K562 (cell line): Measurements from ENCODE around the gene MEF2C. TPM values are rescaled to one million over a fixed set of nuclear protein-coding genes. Genes with fewer than 3 reads are reported as not detected.

ENCODE experiments used
- ATAC-seq: fragments of 200-7000 bp; cut with Tn5 transposase; 3 replicates; pipeline ENCODE4 v1.9.1; 2020; ENCODE audit warnings: moderate library complexity
- BruUV-seq: library from RNA; stranded (reverse); fragments of 400-500 nt; replicated peaks from 2 replicates; lab custom pipeline; 2021; lab: Mats Ljungman, UMichigan
- CTCF ChIA-PET: fragments of 300-600 bp; formaldehyde crosslinking; extraction: SDS; loops from one replicate; lab custom pipeline; 2021; ENCODE audit warnings: low intra/inter-chr PET ratio; lab: Yijun Ruan, JAX
- POLR2A ChIA-PET: fragments of 300-600, 350-650 bp; sonication (Branson Sonifier 250); formaldehyde crosslinking; extraction: SDS; loops from one replicate; lab custom pipeline; 2021; ENCODE audit warnings: antibody characterized with exemption, inconsistent platforms; lab: Yijun Ruan, JAX
- DNase-seq, 4 experiments: peaks; one replicate each; pipeline versions ENCODE4 v3.0.0 to v3.0.0-alpha.2; 2011 to 2018; ENCODE audit warnings: low spot score in 3 of 4, mixed read lengths in 3 of 4; ENCODE audit errors: extremely low read depth in 1 of 4
- FAIRE-seq: peaks from 2 replicates; lab custom pipeline; 2011; peaks lifted over from hg19 to GRCh38; lab: Jason Lieb, UNC
- H2AFZ ChIP-seq: 2 replicates; pipeline ENCODE4 v1.6.0; 2011; ENCODE audit warnings: low read depth, low read length, control low read depth, inconsistent platforms
- H3K27ac ChIP-seq: fragments of 200-600 bp; 3 replicates; pipeline ENCODE4 v1.8.0; 2011; ENCODE audit warnings: low read depth, mild to moderate bottlenecking, control low read depth, inconsistent platforms, low read length, moderate library complexity, mixed read lengths; ENCODE audit errors: extremely low read depth
- H3K27me3 ChIP-seq, 2 experiments: fragments of 300-600 bp in 1 of 2; 2 replicates in 1 of 2; 3 replicates in 1 of 2; pipeline versions ENCODE4 v1.6.0 to v1.8.0; 2011; ENCODE audit warnings: inconsistent platforms in 2 of 2, low read length in 2 of 2, mild to moderate bottlenecking in 1 of 2, mixed read lengths in 1 of 2, moderate library complexity in 1 of 2; ENCODE audit not compliant: control insufficient read depth in 2 of 2, insufficient read depth in 2 of 2
- H3K36me3 ChIP-seq: fragments of 300-600 bp; 3 replicates; pipeline ENCODE4 v1.8.0; 2011; ENCODE audit warnings: mild to moderate bottlenecking, low read length, inconsistent platforms; ENCODE audit not compliant: control insufficient read depth, insufficient read depth
- H3K4me1 ChIP-seq, 2 experiments: fragments of 200-600 bp in 1 of 2; replicated peaks in 1 of 2; 2 replicates in 1 of 2; 3 replicates in 1 of 2; pipeline versions ENCODE4 v1.5.1 to v1.8.0; 2011; ENCODE audit warnings: inconsistent platforms in 2 of 2, low read length in 2 of 2, mild to moderate bottlenecking in 1 of 2, mixed read lengths in 1 of 2, moderate library complexity in 1 of 2; ENCODE audit not compliant: control insufficient read depth in 2 of 2, insufficient read depth in 2 of 2
- H3K4me2 ChIP-seq: 2 replicates; pipeline ENCODE4 v1.6.1; 2011; ENCODE audit warnings: low read length, control low read depth, inconsistent platforms, mixed read lengths; ENCODE audit not compliant: insufficient read depth
- H3K4me3 ChIP-seq: fragments of 200-600 bp; sonication (generic), shearing (Covaris generic); 2 replicates; pipeline ENCODE4 v1.5.1; 2016; ENCODE audit warnings: control low read depth, inconsistent platforms
- H3K79me2 ChIP-seq: fragments of 200-600 bp; 3 replicates; pipeline ENCODE4 v1.8.0; 2011; ENCODE audit warnings: low read length, inconsistent platforms; ENCODE audit not compliant: control insufficient read depth, insufficient read depth
- H3K9ac ChIP-seq, 2 experiments: 2 replicates each; pipeline versions ENCODE4 v1.6.0 to v1.6.1; 2011; ENCODE audit warnings: low read depth in 2 of 2, low read length in 2 of 2, control low read depth in 1 of 2, inconsistent platforms in 1 of 2, mild to moderate bottlenecking in 1 of 2, mixed read lengths in 1 of 2; ENCODE audit not compliant: insufficient read depth in 1 of 2
- H3K9me1 ChIP-seq: one replicate; pipeline ENCODE4 v1.6.0; 2011; ENCODE audit warnings: inconsistent platforms, mild to moderate bottlenecking, low read length, moderate library complexity; ENCODE audit not compliant: control insufficient read depth, insufficient read depth
- H3K9me3 ChIP-seq: replicated peaks from 2 replicates; pipeline ENCODE4 v1.5.1; 2011; ENCODE audit warnings: low read depth, low read length, inconsistent platforms; ENCODE audit not compliant: control insufficient read depth, insufficient read depth
- H4K20me1 ChIP-seq: replicated peaks from 2 replicates; pipeline ENCODE4 v1.6.1; 2011; ENCODE audit warnings: low read length, inconsistent platforms, mixed read lengths; ENCODE audit not compliant: control insufficient read depth, insufficient read depth
- CBFA2T3 ChIP-seq: fragments of 450-650 bp; IDR thresholded peaks from 2 replicates; pipeline ENCODE4 v1.6.1; 2017
- JUND ChIP-seq, 2 experiments: IDR thresholded peaks; 2 replicates in 1 of 2; 3 replicates in 1 of 2; pipeline ENCODE4 v1.6.1; 2011; ENCODE audit warnings: borderline replicate concordance in 2 of 2, low read depth in 2 of 2, low read length in 2 of 2, improper control_type of control experiment in 1 of 2, missing biosample characterization in 1 of 2, missing genetic modification characterization in 1 of 2, missing genetic modification reagents in 1 of 2
- MAZ ChIP-seq, 2 experiments: fragments of 450-650 bp in 1 of 2; sonication (generic) in 1 of 2; formaldehyde crosslinking; IDR thresholded peaks in 1 of 2; conservative IDR thresholded peaks in 1 of 2; 2 replicates each; pipeline versions ENCODE4 v1.4.0 to v1.5.0; 2020; ENCODE audit warnings: mild to moderate bottlenecking in 1 of 2, missing genetic modification reagents in 1 of 2
- NBN ChIP-seq: fragments of 450-650 bp; IDR thresholded peaks from 2 replicates; pipeline ENCODE4 v1.6.1; 2016; ENCODE audit warnings: low read depth, mild to moderate bottlenecking
- PPARD ChIP-seq: fragments of 250-450 bp; sonication (Bioruptor Pico); IDR thresholded peaks from 2 replicates; pipeline ENCODE4 v1.8.0; 2022; ENCODE audit warnings: inconsistent platforms, mild to moderate bottlenecking, moderate library complexity
- RBBP5 ChIP-seq: fragments of 200-600 bp; sonication (generic); IDR thresholded peaks from 2 replicates; pipeline ENCODE4 v1.6.1; 2012; ENCODE audit warnings: borderline replicate concordance, mild to moderate bottlenecking, low read length, control low read depth, inconsistent platforms; ENCODE audit not compliant: insufficient read depth, poor library complexity, severe bottlenecking
- WGBS: fragments of 100-300 bp; shearing (Covaris generic); methylation state at CpG from one replicate; pipeline ENCODE4 v1.1.6; 2016; ENCODE audit warnings: low coverage, mixed read lengths; ENCODE audit not compliant: insufficient coverage; ENCODE audit errors: missing lambda C conversion rate; 5-methylcytosine and 5-hydroxymethylcytosine counted together
- in situ Hi-C: fragments of 300-500 bp; cut with MboI; formaldehyde crosslinking; loops from 4 replicates; pipeline ENCODE4 v1.15.0; 2018; ENCODE audit warnings: inconsistent platforms, mixed read lengths
- intact Hi-C: fragments of 100-400 bp; cut with micrococcal nuclease; formaldehyde crosslinking; loops from 2 replicates; pipeline ENCODE4 v1.14.2; 2022
- polyA plus RNA-seq, 8 experiments: library from polyadenylated mRNA; depleted of rRNA in 4 of 8; stranded (reverse) in 5 of 8; unstranded in 3 of 8; fragments of >200 nt; fragmentation: Nextera tagmentation in 2 of 8; fragmentation: Illumina TruSeq in 1 of 8; extraction: Ambion mirVana in 2 of 8; extraction: Trizol in 1 of 8; gene quantifications; 2 replicates each; pipeline versions ENCODE4 v1.2.1 to v1.2.3, GENCODE V29; 2011 to 2014; ENCODE audit warnings: inconsistent platforms in 1 of 8, missing spikeins in 1 of 8
- total RNA-seq, 7 experiments: library from RNA; depleted of rRNA in 6 of 7; stranded (reverse); fragments of >200 nt in 6 of 7; fragmentation: Illumina TruSeq in 2 of 7; extraction: Trizol in 2 of 7; gene quantifications; 2 replicates each; pipeline versions ENCODE4 v1.2.1 to v1.2.3, GENCODE V29; 2011 to 2021; ENCODE audit warnings: low replicate concordance in 1 of 7
- TF ChIP-seq, protein P1 (sequence below), 2 experiments: fragments of 200-800 bp in 1 of 2; sonication (Bioruptor generic) in 1 of 2; sonication (generic) in 1 of 2; formaldehyde crosslinking in 1 of 2; IDR thresholded peaks in 1 of 2; conservative IDR thresholded peaks in 1 of 2; 2 replicates each; pipeline versions ENCODE4 v1.5.0 to v1.6.1; 2016 to 2020; ENCODE audit warnings: missing compliant biosample characterization in 1 of 2, missing genetic modification characterization in 1 of 2, missing genetic modification reagents in 1 of 2
- TF ChIP-seq, protein P2 (sequence below): IDR thresholded peaks from 2 replicates; pipeline ENCODE4 v1.6.1; 2014; ENCODE audit warnings: antibody characterized with exemption
- TF ChIP-seq, protein P3 (sequence below), 2 experiments: IDR thresholded peaks; 2 replicates each; pipeline ENCODE4 v1.6.1; 2011; ENCODE audit warnings: borderline replicate concordance in 1 of 2, control low read depth in 1 of 2, low read depth in 1 of 2, low read length in 1 of 2, mild to moderate bottlenecking in 1 of 2, mixed read lengths in 1 of 2, moderate library complexity in 1 of 2; ENCODE audit not compliant: insufficient read depth in 1 of 2, insufficient read length in 1 of 2, poor library complexity in 1 of 2, severe bottlenecking in 1 of 2; ENCODE audit errors: extremely low read depth in 1 of 2

The MEF2C gene
- total and polyA plus RNA-seq, 9 of the 15 experiments (the other 6 are each of a cell fraction or from before 2014, with no cell fraction given), result 25.1 to 67.8 (median 58.3) TPM

DNA sequence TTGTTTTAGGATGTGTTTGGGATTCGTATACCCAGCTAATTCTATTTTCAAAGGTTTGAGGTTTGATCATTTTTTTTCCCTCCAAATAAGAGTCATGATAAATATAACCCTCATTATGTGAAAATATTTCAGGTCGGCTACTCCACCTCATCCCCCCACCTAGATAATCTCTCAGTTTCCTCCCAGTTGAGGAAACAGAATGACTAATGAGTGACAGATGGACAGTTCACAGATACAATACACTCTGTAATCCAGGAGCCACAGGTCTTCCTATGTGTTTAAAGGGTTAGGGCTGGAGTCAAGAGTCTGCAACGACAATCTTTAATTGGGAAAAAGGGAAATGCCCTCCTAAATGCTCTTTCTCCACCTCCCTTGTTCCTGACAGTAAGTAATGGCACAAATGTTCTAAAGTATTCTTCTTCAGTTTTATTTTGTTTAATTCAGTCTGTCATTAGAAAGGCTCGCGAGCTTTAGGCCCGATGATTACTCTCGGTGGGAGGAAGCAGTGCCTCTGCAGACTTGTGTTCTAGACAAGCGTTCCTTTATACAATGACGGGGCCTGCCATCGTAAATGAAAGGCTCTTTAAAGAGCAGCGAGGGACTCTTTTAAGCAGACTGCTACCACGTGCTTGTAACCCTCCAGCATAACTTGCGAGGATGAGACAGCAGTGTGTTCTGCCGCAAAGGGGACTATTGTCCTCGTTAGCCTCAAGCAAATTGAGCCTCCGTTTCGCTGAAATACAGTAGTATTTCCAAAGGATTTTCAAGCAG is 69.0 kb downstream of the MEF2C start:
- H3K27ac ChIP-seq, result peak overlapping the region; percentile 59
- POLR2A ChIA-PET, result interaction anchor here (1.0 kb wide), 1 partner anchor 26 kb away, joined by 3 read pairs; no protein-coding TSS in a partner anchor
- no peaks in the 10 kb centered on the region for H3K9me1 ChIP-seq
- peak overlapping the region; percentile 74 for H2AFZ ChIP-seq
- peaks cover 7% of the 10 kb centered on the region; the same call in 2 of the 3 replicates for H3K36me3 ChIP-seq
- CTCF ChIA-PET, result no interaction called here
- H3K79me2 ChIP-seq, result peaks cover 47% of the 10 kb centered on the region
- ATAC-seq, result peak; percentile 83
- peak overlapping the region; percentile 2; the same call in 1 of the 2 replicates for H3K4me2 ChIP-seq
- FAIRE-seq, result peak; percentile 6
- no TSS peak for BruUV-seq
- in situ Hi-C loops (no loop called here), intact Hi-C loops (no loop called here)
- H3K9me3 ChIP-seq, result no peaks in the 10 kb centered on the region
- peak overlapping the region; percentile 40 to 69; a peak in 3 of 4 replicates for H3K9ac ChIP-seq
- H3K4me1 ChIP-seq, result peaks cover 0 to 14% of the 10 kb centered on the region in 2 experiments; a peak in 4 of 5 replicates
- no peak overlapping the region for H3K4me3 ChIP-seq
- peak in 2 of 4 experiments; percentile 38 to 60 for DNase-seq
- H4K20me1 ChIP-seq, result no peaks in the 10 kb centered on the region
- WGBS, result 30% methylated on average over 17 of the region's 17 CpGs
- no peaks in the 10 kb centered on the region for H3K27me3 ChIP-seq
- peak; percentile 64 for TF ChIP-seq CBFA2T3
- TF ChIP-seq, protein P1, sequence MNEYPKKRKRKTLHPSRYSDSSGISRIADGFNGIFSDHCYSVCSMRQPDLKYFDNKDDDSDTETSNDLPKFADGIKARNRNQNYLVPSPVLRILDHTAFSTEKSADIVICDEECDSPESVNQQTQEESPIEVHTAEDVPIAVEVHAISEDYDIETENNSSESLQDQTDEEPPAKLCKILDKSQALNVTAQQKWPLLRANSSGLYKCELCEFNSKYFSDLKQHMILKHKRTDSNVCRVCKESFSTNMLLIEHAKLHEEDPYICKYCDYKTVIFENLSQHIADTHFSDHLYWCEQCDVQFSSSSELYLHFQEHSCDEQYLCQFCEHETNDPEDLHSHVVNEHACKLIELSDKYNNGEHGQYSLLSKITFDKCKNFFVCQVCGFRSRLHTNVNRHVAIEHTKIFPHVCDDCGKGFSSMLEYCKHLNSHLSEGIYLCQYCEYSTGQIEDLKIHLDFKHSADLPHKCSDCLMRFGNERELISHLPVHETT (CRISPR knock-in tag; conservative IDR thresholded peaks at IDR 0.05 in 1 of 2, IDR thresholded peaks at IDR 0.05 in 1 of 2), result 0 out of 4 replicates have a peak, but pooled peaks of 1 of the 2 experiments have one; percentile 40
- peak; percentile 4; the same call in 1 of the 2 replicates for TF ChIP-seq JUND (IDR thresholded peaks at IDR 0.05; ENCODE audit: borderline replicate concordance, low read depth, low read length)
- TF ChIP-seq JUND (tag; IDR thresholded peaks at IDR 0.05; ENCODE audit: borderline replicate concordance, low read depth, low read length), result no peak; the same call in 2 of the 3 replicates
- TF ChIP-seq, protein P2, sequence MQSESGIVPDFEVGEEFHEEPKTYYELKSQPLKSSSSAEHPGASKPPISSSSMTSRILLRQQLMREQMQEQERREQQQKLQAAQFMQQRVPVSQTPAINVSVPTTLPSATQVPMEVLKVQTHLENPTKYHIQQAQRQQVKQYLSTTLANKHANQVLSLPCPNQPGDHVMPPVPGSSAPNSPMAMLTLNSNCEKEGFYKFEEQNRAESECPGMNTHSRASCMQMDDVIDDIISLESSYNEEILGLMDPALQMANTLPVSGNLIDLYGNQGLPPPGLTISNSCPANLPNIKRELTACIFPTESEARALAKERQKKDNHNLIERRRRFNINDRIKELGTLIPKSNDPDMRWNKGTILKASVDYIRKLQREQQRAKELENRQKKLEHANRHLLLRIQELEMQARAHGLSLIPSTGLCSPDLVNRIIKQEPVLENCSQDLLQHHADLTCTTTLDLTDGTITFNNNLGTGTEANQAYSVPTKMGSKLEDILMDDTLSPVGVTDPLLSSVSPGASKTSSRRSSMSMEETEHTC, result no peak
- TF ChIP-seq, protein P3, sequence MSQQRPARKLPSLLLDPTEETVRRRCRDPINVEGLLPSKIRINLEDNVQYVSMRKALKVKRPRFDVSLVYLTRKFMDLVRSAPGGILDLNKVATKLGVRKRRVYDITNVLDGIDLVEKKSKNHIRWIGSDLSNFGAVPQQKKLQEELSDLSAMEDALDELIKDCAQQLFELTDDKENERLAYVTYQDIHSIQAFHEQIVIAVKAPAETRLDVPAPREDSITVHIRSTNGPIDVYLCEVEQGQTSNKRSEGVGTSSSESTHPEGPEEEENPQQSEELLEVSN (IDR thresholded peaks at IDR 0.05; ENCODE audit: borderline replicate concordance in 1 of 2, extremely low read depth in 1 of 2, insufficient read depth in 1 of 2, insufficient read length in 1 of 2, low read depth in 1 of 2, low read length in 1 of 2, poor library complexity in 1 of 2, severe bottlenecking in 1 of 2), result peak; percentile 35 to 78
- no peak for TF ChIP-seq RBBP5
- no peak for TF ChIP-seq MAZ (CRISPR knock-in tag; conservative IDR thresholded peaks at IDR 0.05 in 1 of 2, IDR thresholded peaks at IDR 0.05 in 1 of 2)
- TF ChIP-seq NBN, result no peak
- no peak for TF ChIP-seq PPARD
